ENCODE results near the gene GBX1. TPM values are rescaled to one million over a fixed set of nuclear protein-coding genes. Genes with fewer than 3 reads are reported as not detected.

GBX1 gene
- total RNA-seq, 2 experiments from 2014 or later = not detected

GRCh38 chr7:151133266-151133985, 34.1 kb downstream of the GBX1 start:
- ChIA-PET POLR2A (no interaction called here), CTCF (interaction anchor here (1.4 kb wide), 1 partner anchor 9 kb away, joined by 4 read pairs; no protein-coding TSS in a partner anchor)
- H3K4me1 Mint-ChIP-seq (ENCODE audit: low read depth) = no peaks in the 10 kb centered on the region
- no peaks in the 10 kb centered on the region for H3K9me3 Mint-ChIP-seq
- intact Hi-C loops (cut with micrococcal nuclease) = no loop called here
- no peak for DNase-seq
- no peaks in the 10 kb centered on the region for H3K36me3 Mint-ChIP-seq (ENCODE audit: low read depth)
- H3K27ac Mint-ChIP-seq = no peak overlapping the region
- no peak for ATAC-seq
- H3K27me3 Mint-ChIP-seq = no peaks in the 10 kb centered on the region
- TF ChIP-seq, protein P1, sequence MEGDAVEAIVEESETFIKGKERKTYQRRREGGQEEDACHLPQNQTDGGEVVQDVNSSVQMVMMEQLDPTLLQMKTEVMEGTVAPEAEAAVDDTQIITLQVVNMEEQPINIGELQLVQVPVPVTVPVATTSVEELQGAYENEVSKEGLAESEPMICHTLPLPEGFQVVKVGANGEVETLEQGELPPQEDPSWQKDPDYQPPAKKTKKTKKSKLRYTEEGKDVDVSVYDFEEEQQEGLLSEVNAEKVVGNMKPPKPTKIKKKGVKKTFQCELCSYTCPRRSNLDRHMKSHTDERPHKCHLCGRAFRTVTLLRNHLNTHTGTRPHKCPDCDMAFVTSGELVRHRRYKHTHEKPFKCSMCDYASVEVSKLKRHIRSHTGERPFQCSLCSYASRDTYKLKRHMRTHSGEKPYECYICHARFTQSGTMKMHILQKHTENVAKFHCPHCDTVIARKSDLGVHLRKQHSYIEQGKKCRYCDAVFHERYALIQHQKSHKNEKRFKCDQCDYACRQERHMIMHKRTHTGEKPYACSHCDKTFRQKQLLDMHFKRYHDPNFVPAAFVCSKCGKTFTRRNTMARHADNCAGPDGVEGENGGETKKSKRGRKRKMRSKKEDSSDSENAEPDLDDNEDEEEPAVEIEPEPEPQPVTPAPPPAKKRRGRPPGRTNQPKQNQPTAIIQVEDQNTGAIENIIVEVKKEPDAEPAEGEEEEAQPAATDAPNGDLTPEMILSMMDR (IDR thresholded peaks at IDR 0.05) = no peak
- H3K4me3 Mint-ChIP-seq = no peak overlapping the region

- DNase-seq = no peak
- Mint-ChIP-seq H3K27ac (no peak overlapping the region), H3K36me3 (ENCODE audit: low read depth) (no peaks in the 10 kb centered on the region), H3K27me3 (no peaks in the 10 kb centered on the region), H3K4me3 (no peak overlapping the region), H3K9me3 (no peaks in the 10 kb centered on the region), H3K4me1 (ENCODE audit: low read depth) (no peaks in the 10 kb centered on the region)
- ATAC-seq = no peak
- ChIA-PET POLR2A (no interaction called here), CTCF (no interaction called here)
- TF ChIP-seq, protein P1 (IDR thresholded peaks at IDR 0.05) = no peak
- intact Hi-C loops (cut with micrococcal nuclease) = no loop called here
Measured at GRCh38 chr7:151132461-151133205, 34.9 kb downstream of the GBX1 start.

- no peak overlapping the region for H3K4me3 Mint-ChIP-seq
Measured at GRCh38 chr7:151131592-151132293, 35.8 kb downstream of the GBX1 start.

GRCh38 chr7:151131224-151131591, 36.3 kb downstream of the GBX1 start:
- TF ChIP-seq, protein P1 (IDR thresholded peaks at IDR 0.05) = no peak
- ATAC-seq (no peak), DNase-seq (no peak)
- no peak overlapping the region for H3K27ac Mint-ChIP-seq
- POLR2A ChIA-PET = no interaction called here
- CTCF ChIA-PET = no interaction called here
- no peaks in the 10 kb centered on the region for H3K27me3 Mint-ChIP-seq
- no peaks in the 10 kb centered on the region for H3K4me1 Mint-ChIP-seq (ENCODE audit: low read depth)
- H3K4me3 Mint-ChIP-seq = no peak overlapping the region
- intact Hi-C loops (cut with micrococcal nuclease) = no loop called here
- no peaks in the 10 kb centered on the region for H3K36me3 Mint-ChIP-seq (ENCODE audit: low read depth)
- H3K9me3 Mint-ChIP-seq = no peaks in the 10 kb centered on the region

More at GRCh38 chr7:151131592-151132293, 35.8 kb downstream of the GBX1 start:
- no peaks in the 10 kb centered on the region for H3K27me3 Mint-ChIP-seq
- H3K4me1 Mint-ChIP-seq (ENCODE audit: low read depth) = no peaks in the 10 kb centered on the region
- no peaks in the 10 kb centered on the region for H3K36me3 Mint-ChIP-seq (ENCODE audit: low read depth)
- H3K9me3 Mint-ChIP-seq = no peaks in the 10 kb centered on the region
- no peak overlapping the region for H3K27ac Mint-ChIP-seq
- intact Hi-C loops (cut with micrococcal nuclease) = no loop called here
- CTCF ChIA-PET = no interaction called here
- ATAC-seq = no peak
- POLR2A ChIA-PET = no interaction called here
- TF ChIP-seq, protein P1 (IDR thresholded peaks at IDR 0.05) = no peak
- DNase-seq = no peak
